Retinal pigment epithelial cell (primary cell): ENCODE results near the gene MROH2B.
A peak's percentile ranks its signal among the peaks of the same experiment; 100 is the strongest.

Source experiments
- DNase-seq: peaks from one replicate; pipeline ENCODE4 v3.0.0-alpha.2; 2010; ENCODE audit warnings: low read depth
- H3K4me3 ChIP-seq: 2 replicates; pipeline ENCODE4 v1.5.1; 2011; ENCODE audit warnings: mild to moderate bottlenecking, low read length, control low read depth, moderate library complexity
- TF ChIP-seq, protein P1 (sequence below): conservative IDR thresholded peaks from 2 replicates; pipeline ENCODE4 v1.5.1; 2011; ENCODE audit warnings: low read depth, low read length, control low read depth, inconsistent platforms

The MROH2B gene

DNA sequence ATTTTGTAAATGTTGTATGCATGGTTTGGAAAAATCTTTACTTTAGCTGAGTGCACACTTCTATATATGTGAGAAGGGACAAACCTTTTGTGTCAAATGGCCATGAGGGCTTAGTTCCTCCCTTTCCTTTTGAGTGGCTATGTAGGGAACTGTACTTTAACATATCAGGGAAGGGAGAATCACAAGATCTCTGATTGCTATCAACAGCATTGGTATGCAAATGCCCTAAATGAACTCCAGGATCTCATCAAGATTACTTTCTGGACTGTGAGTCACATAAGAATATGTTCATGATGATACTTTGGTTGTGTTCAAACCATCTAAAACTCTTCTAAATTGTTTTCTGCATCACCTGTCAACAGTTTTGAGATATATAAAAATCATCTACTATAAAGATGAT, 31.2 kb upstream of the MROH2B start:
- H3K4me3 ChIP-seq, result no peak overlapping the region
- TF ChIP-seq, protein P1, sequence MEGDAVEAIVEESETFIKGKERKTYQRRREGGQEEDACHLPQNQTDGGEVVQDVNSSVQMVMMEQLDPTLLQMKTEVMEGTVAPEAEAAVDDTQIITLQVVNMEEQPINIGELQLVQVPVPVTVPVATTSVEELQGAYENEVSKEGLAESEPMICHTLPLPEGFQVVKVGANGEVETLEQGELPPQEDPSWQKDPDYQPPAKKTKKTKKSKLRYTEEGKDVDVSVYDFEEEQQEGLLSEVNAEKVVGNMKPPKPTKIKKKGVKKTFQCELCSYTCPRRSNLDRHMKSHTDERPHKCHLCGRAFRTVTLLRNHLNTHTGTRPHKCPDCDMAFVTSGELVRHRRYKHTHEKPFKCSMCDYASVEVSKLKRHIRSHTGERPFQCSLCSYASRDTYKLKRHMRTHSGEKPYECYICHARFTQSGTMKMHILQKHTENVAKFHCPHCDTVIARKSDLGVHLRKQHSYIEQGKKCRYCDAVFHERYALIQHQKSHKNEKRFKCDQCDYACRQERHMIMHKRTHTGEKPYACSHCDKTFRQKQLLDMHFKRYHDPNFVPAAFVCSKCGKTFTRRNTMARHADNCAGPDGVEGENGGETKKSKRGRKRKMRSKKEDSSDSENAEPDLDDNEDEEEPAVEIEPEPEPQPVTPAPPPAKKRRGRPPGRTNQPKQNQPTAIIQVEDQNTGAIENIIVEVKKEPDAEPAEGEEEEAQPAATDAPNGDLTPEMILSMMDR, result no peak
- no peak for DNase-seq

GRCh38 chr5:41097642-41098041, 26.5 kb upstream of the MROH2B start:
- DNase-seq, result no peak
- TF ChIP-seq, protein P1, result no peak
- H3K4me3 ChIP-seq, result no peak overlapping the region

GRCh38 chr5:41095324-41096101, 24.4 kb upstream of the MROH2B start:
- no peak overlapping the region for H3K4me3 ChIP-seq
- DNase-seq, result no peak
- TF ChIP-seq, protein P1, result no peak

DNA sequence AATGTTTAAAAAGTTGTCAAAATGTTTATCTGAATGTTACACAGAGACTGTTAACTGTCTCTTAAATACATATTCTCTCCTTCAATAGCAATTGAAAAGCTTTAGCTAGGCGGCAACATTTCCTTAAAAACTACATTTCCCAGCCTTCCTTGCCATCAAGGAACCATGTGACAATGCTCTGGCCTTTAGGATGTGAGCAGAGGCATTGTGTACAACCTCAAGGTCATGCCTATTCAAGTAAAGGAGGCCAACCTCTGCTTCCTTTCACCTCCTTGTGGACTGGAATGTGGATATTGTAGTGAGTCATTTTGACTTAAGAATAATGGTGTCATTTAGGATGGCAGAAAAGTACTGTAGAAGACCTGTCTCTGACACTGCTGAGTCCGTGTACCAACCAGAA, 23.7 kb upstream of the MROH2B start:
- no peak for DNase-seq
- H3K4me3 ChIP-seq, result no peak overlapping the region
- TF ChIP-seq, protein P1, result no peak

GRCh38 chr5:41093803-41094202, 22.7 kb upstream of the MROH2B start:
- no peak for DNase-seq
- no peak overlapping the region for H3K4me3 ChIP-seq
- TF ChIP-seq, protein P1, result no peak

- DNase-seq, result no peak
- no peak overlapping the region for H3K4me3 ChIP-seq
- TF ChIP-seq, protein P1, result no peak
Measured at GRCh38 chr5:41087461-41087860, 16.3 kb upstream of the MROH2B start.

GRCh38 chr5:41083306-41083705, 12.2 kb upstream of the MROH2B start:
- TF ChIP-seq, protein P1, result no peak
- peak; percentile 62 for DNase-seq
- H3K4me3 ChIP-seq, result no peak overlapping the region
